ENCODE data around the gene MOB3C.
"Not testable (repeated sequence)": the region's sequence is repeated elsewhere in the genome, so short reads cannot be mapped to it uniquely, and the experiment has no call there.

The MOB3C gene

DNA sequence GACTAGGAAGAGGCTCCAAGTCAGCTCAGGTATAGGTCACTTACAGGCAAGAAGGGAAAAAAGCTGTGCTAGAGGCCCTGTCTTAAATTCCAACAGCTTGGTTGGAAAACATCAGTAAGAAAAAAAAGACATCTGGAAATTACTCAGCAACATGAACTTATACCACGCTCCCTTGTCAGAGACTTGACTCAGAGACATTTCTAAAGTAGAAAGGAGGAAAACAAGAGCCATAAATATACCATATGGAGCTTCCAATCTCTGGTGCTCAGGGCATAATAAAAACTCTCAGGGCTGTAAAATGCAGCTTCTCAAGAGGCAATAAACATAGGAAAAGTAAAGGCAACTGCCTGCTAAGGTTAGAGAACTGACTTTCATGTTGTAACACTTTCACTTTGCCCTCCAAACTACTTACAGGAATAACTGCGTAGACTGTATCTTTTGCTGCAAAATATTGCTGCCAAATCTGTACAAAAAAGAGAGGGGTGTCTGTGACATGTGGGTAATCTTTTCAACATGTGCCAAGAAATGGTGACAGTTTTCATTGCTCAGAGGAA lies 36.9 kb upstream of the MOB3C start:
- Histone ChIP-seq H3K27ac (ENCODE audit: insufficient read depth, low read depth, low read length, poor library complexity, severe bottlenecking) (no peak overlapping the region), H3K27me3 (ENCODE audit: control insufficient read depth, insufficient read depth, low read length, poor library complexity, severe bottlenecking) (no peaks in the 10 kb centered on the region), H3K4me3 (ENCODE audit: insufficient read depth, low read depth, low read length) (no peak overlapping the region), H3K9me3 (ENCODE audit: control insufficient read depth, low read length) (no peaks in the 10 kb centered on the region), H3K4me1 (ENCODE audit: control insufficient read depth, insufficient read depth, low read length) (no peaks in the 10 kb centered on the region), H3K36me3 (ENCODE audit: control insufficient read depth, insufficient read depth, low read length) (peaks cover 27% of the 10 kb centered on the region)
- 93 to 100% methylated on average over 2 of the region's 2 CpGs for whole genome bisulfite sequencing, 2 experiments

DNA sequence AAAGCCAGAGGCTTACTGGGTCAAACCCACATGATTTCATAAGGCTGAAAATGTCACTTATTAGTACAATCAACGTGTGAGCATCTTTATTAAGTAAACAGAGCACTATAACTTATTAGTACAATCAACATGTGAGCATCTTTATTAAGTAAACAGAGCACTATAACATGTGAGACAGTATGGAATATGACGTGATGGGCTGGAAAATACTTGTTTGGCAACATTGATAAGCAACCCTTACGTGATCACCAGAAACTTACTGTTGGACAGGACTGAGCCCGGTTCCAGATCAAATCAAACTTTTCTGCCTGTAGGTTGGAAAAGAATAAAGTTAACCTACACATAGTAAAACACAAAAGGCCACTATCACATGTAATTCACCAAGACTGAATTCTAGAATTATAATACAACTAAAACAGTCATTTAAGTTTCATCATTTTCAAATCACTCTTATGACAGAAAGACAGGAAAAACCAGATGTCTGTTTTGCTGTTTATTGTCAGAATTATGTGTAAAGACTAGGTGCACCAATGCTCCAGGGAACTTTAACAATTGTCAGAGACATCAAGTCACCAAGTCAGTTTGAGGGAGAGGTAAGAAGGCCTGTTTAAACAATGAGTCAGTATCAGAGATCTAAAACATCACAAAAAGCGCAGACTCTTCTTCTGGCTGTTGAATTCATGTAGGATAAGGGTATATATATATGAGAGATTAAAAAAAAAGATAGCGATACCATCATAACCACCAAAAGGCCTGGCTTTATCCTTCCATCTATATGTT lies 35.9 kb upstream of the MOB3C start:
- 79 to 92% methylated on average over 3 to 5 of the region's 6 CpGs for WGBS, 2 experiments
- Histone ChIP-seq H3K36me3 (ENCODE audit: control insufficient read depth, insufficient read depth, low read length) (peaks cover 29% of the 10 kb centered on the region), H3K27ac (ENCODE audit: insufficient read depth, low read depth, low read length, poor library complexity, severe bottlenecking) (no peak overlapping the region), H3K27me3 (ENCODE audit: control insufficient read depth, insufficient read depth, low read length, poor library complexity, severe bottlenecking) (no peaks in the 10 kb centered on the region), H3K4me3 (ENCODE audit: insufficient read depth, low read depth, low read length) (no peak overlapping the region), H3K9me3 (ENCODE audit: control insufficient read depth, low read length) (no peaks in the 10 kb centered on the region), H3K4me1 (ENCODE audit: control insufficient read depth, insufficient read depth, low read length) (no peaks in the 10 kb centered on the region)

DNA sequence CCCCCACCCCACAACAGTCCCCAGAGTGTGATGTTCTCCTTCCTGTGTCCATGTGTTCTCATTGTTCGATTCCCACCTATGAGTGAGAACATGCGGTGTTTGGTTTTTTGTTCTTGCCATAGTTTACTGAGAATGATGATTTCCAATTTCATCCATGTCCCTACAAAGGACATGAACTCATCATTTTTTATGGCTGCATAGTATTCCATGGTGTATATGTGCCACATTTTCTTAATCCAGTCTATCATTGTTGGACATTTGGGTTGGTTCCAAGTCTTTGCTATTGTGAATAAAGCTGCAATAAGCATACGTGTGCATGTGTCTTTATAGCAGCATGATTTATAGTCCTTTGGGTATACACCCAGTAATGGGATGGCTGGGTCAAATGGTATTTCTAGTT lies 34.5 kb upstream of the MOB3C start:
- not testable (repeated sequence) for H3K27me3 ChIP-seq (ENCODE audit: control insufficient read depth, insufficient read depth, low read length, poor library complexity, severe bottlenecking); H3K9me3 ChIP-seq (ENCODE audit: control insufficient read depth, low read length); H3K4me3 ChIP-seq (ENCODE audit: insufficient read depth, low read depth, low read length); H3K4me1 ChIP-seq (ENCODE audit: control insufficient read depth, insufficient read depth, low read length); H3K27ac ChIP-seq (ENCODE audit: insufficient read depth, low read depth, low read length, poor library complexity, severe bottlenecking)
- peaks cover 28% of the 10 kb centered on the region for H3K36me3 ChIP-seq (ENCODE audit: control insufficient read depth, insufficient read depth, low read length)
- WGBS, 2 experiments, result 100% methylated on average over 1 of the region's 3 CpGs; no CpG with 5 or more reads in 1 of the 2 experiments

DNA sequence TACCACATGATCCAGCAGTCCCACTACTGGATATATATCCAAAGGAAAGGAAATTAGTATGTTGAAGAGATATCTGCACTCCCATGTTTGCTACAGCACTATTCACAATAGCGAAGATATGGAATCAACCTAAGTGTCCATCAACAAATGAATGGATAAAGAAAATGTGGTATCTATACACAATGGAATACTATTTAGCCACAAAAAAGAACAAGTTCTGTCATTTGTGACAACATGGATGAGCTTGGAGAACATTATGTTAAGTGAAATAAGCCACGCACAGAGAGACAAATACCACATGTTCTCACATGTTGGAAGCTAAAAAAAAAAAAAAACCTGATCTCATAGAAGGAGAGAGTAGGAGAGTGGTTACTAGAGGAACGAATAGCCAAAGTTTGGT lies 33.9 kb upstream of the MOB3C start:
- WGBS, 2 experiments, result 89 to 100% methylated on average over 2 to 3 of the region's 3 CpGs
- Histone ChIP-seq H3K4me3 (ENCODE audit: insufficient read depth, low read depth, low read length) (no peak overlapping the region), H3K9me3 (ENCODE audit: control insufficient read depth, low read length) (no peaks in the 10 kb centered on the region), H3K36me3 (ENCODE audit: control insufficient read depth, insufficient read depth, low read length) (peaks cover 21% of the 10 kb centered on the region), H3K27me3 (ENCODE audit: control insufficient read depth, insufficient read depth, low read length, poor library complexity, severe bottlenecking) (no peaks in the 10 kb centered on the region), H3K4me1 (ENCODE audit: control insufficient read depth, insufficient read depth, low read length) (no peaks in the 10 kb centered on the region), H3K27ac (ENCODE audit: insufficient read depth, low read depth, low read length, poor library complexity, severe bottlenecking) (no peak overlapping the region)

DNA sequence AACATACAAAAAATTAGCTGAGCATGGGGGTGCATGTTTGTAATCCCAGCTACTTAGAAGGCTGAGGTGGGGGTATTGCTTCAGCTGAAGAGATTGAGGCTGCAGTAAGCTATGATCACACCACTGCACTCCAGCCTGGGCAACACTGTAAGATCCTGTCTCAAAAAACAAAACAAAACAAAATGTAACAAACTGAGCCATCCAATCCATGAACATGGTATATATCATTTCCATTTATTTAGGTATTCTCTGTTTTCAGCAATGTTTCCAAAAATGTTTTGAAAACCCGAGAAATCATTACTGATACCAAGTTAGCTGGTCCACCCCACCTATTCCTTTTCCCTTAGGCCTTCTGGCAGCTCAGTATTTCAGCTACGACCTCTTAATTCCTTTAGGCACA lies 33.2 kb upstream of the MOB3C start:
- WGBS, 2 experiments, result 96 to 98% methylated on average over 2 of the region's 2 CpGs
- Histone ChIP-seq H3K9me3 (ENCODE audit: control insufficient read depth, low read length) (no peaks in the 10 kb centered on the region), H3K27ac (ENCODE audit: insufficient read depth, low read depth, low read length, poor library complexity, severe bottlenecking) (no peak overlapping the region), H3K36me3 (ENCODE audit: control insufficient read depth, insufficient read depth, low read length) (peaks cover 15% of the 10 kb centered on the region), H3K4me1 (ENCODE audit: control insufficient read depth, insufficient read depth, low read length) (no peaks in the 10 kb centered on the region), H3K27me3 (ENCODE audit: control insufficient read depth, insufficient read depth, low read length, poor library complexity, severe bottlenecking) (no peaks in the 10 kb centered on the region), H3K4me3 (ENCODE audit: insufficient read depth, low read depth, low read length) (no peak overlapping the region)

DNA sequence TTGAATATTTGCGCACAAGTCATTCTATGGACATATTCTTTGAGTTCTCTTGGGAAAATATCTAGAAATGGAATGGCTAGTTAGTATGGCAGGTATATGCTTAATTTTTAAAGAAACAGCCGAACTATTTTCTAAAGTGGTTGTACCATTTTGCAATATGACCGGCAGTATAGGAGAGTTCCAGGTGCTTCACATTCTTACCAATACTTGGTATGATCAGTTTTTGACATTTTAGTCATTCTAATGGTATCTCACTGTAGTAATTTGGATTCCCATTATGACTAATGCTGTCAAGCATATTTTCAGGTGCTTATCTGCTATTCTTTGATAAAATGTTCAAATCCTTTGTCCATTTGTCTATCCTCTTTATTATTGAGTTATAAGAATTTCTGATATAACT lies 31.0 kb upstream of the MOB3C start:
- no peaks in the 10 kb centered on the region for H3K27me3 ChIP-seq (ENCODE audit: control insufficient read depth, insufficient read depth, low read length, poor library complexity, severe bottlenecking)
- no peak overlapping the region for H3K27ac ChIP-seq (ENCODE audit: insufficient read depth, low read depth, low read length, poor library complexity, severe bottlenecking)
- H3K9me3 ChIP-seq (ENCODE audit: control insufficient read depth, low read length), result no peaks in the 10 kb centered on the region
- 94 to 96% methylated on average over 3 of the region's 3 CpGs for WGBS, 2 experiments
- H3K36me3 ChIP-seq (ENCODE audit: control insufficient read depth, insufficient read depth, low read length), result peaks cover 15% of the 10 kb centered on the region
- no peaks in the 10 kb centered on the region for H3K4me1 ChIP-seq (ENCODE audit: control insufficient read depth, insufficient read depth, low read length)
- no peak overlapping the region for H3K4me3 ChIP-seq (ENCODE audit: insufficient read depth, low read depth, low read length)

DNA sequence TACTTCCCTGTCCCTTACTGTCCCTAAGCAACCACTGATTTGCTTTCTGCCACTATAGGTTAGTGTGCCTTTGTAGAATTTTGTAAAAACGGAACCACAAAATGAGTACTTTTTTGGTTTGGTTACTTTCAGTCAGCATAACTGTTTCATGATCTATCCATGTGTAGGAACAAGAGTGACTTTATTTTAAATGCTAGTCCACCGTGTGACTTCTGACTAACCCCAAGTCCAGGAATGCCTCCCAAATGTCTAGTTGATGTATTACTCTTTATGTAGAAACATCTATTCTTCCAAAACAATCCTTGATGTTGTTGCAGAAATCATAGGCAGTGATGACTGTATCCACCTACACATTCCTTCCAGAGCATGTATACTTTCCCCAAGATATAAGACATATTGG lies 30.2 kb upstream of the MOB3C start:
- 97 to 98% methylated on average over 2 of the region's 2 CpGs for WGBS, 2 experiments

DNA sequence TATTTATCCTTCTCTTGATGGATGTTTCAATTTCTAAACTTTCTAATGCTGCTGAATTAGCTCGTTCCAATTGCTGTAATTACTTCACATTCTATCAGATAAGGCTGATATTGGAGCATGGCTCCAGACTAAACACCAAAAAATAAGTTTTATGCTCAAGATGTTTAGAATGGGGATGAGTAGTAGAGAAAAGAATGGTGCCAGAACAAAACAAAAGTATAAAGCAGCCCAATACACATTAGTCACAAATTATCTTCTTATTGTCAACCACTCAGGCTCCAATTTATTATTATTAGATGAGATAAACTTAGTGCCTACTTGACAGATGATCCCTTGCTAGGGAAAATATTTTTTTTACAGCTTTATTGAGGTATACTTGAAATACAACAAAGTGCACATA lies 29.7 kb upstream of the MOB3C start:
- peaks cover 15% of the 10 kb centered on the region for H3K36me3 ChIP-seq (ENCODE audit: control insufficient read depth, insufficient read depth, low read length)
- H3K4me3 ChIP-seq (ENCODE audit: insufficient read depth, low read depth, low read length), result no peak overlapping the region
- H3K27ac ChIP-seq (ENCODE audit: insufficient read depth, low read depth, low read length, poor library complexity, severe bottlenecking), result no peak overlapping the region
- H3K9me3 ChIP-seq (ENCODE audit: control insufficient read depth, low read length), result no peaks in the 10 kb centered on the region
- 93% methylated on average over 1 of the region's 1 CpG; no CpG with 5 or more reads in 1 of the 2 experiments for WGBS, 2 experiments
- no peaks in the 10 kb centered on the region for H3K27me3 ChIP-seq (ENCODE audit: control insufficient read depth, insufficient read depth, low read length, poor library complexity, severe bottlenecking)
- H3K4me1 ChIP-seq (ENCODE audit: control insufficient read depth, insufficient read depth, low read length), result no peaks in the 10 kb centered on the region

More for the DNA sequence above, 30.2 kb upstream of the MOB3C start:
- Histone ChIP-seq H3K36me3 (ENCODE audit: control insufficient read depth, insufficient read depth, low read length) (peaks cover 15% of the 10 kb centered on the region), H3K27me3 (ENCODE audit: control insufficient read depth, insufficient read depth, low read length, poor library complexity, severe bottlenecking) (no peaks in the 10 kb centered on the region), H3K4me1 (ENCODE audit: control insufficient read depth, insufficient read depth, low read length) (no peaks in the 10 kb centered on the region), H3K9me3 (ENCODE audit: control insufficient read depth, low read length) (no peaks in the 10 kb centered on the region), H3K27ac (ENCODE audit: insufficient read depth, low read depth, low read length, poor library complexity, severe bottlenecking) (no peak overlapping the region), H3K4me3 (ENCODE audit: insufficient read depth, low read depth, low read length) (no peak overlapping the region)

DNA sequence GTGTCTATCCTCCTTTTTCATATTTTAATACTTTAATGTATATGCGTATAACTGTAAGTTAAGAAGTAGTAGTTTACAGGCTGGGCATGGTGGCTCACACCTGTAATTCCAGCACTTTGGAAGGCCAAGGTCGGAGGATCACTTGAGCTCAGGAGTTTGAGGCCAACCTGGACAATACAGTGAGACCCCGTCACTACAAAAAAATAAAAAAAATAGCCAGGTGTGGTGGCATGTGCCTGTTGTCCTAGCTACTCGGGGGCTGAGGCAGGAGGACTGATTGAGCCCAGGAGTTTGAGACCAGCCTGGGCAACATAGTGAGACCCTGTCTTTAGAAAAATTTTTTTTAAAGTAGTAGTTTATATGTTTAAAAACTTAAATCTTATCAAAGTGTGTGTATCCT lies 29.2 kb upstream of the MOB3C start:
- Histone ChIP-seq H3K36me3 (ENCODE audit: control insufficient read depth, insufficient read depth, low read length) (peaks cover 15% of the 10 kb centered on the region), H3K27ac (ENCODE audit: insufficient read depth, low read depth, low read length, poor library complexity, severe bottlenecking) (no peak overlapping the region), H3K4me3 (ENCODE audit: insufficient read depth, low read depth, low read length) (no peak overlapping the region), H3K4me1 (ENCODE audit: control insufficient read depth, insufficient read depth, low read length) (no peaks in the 10 kb centered on the region), H3K9me3 (ENCODE audit: control insufficient read depth, low read length) (no peaks in the 10 kb centered on the region), H3K27me3 (ENCODE audit: control insufficient read depth, insufficient read depth, low read length, poor library complexity, severe bottlenecking) (no peaks in the 10 kb centered on the region)
- 90 to 94% methylated on average over 4 of the region's 4 CpGs for WGBS, 2 experiments

DNA sequence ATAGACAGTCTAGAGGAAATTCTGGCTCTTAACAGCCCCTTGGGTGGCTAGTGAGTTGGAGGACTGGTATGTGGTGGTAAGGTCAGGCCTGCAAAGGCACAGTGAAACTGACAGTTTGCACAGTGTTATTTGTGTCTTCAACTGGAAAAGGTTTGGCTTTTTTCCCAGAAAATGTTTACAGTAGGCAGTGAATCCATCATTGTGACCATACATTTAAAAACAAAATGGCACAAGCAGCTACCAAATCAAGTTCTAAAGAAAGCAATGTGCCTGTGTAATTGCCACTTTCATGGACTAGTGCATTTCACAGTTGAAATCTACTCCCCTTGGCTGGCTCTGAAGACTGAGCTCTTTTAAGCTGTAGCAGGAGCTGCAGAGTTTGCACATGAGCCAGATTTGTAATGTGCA lies 26.8 kb upstream of the MOB3C start:
- Histone ChIP-seq H3K9me3 (ENCODE audit: control insufficient read depth, low read length) (no peaks in the 10 kb centered on the region), H3K27ac (ENCODE audit: insufficient read depth, low read depth, low read length, poor library complexity, severe bottlenecking) (no peak overlapping the region), H3K4me3 (ENCODE audit: insufficient read depth, low read depth, low read length) (no peak overlapping the region)

More for the DNA sequence above, 26.8 kb upstream of the MOB3C start:
- Histone ChIP-seq H3K36me3 (ENCODE audit: control insufficient read depth, insufficient read depth, low read length) (peaks cover 5% of the 10 kb centered on the region), H3K27me3 (ENCODE audit: control insufficient read depth, insufficient read depth, low read length, poor library complexity, severe bottlenecking) (no peaks in the 10 kb centered on the region), H3K4me1 (ENCODE audit: control insufficient read depth, insufficient read depth, low read length) (no peaks in the 10 kb centered on the region)

Data from ectodermal cell (in vitro differentiated cells).